GM12873 (cell line): ENCODE data around the gene ANKRD55.

Experiments used
- TF ChIP-seq, protein P1 (sequence below): IDR thresholded peaks from 2 replicates; pipeline ENCODE4 v1.5.1; 2012; ENCODE audit warnings: low read depth, mild to moderate bottlenecking, moderate library complexity, low read length, control low read depth; ENCODE audit not compliant: insufficient read depth; ENCODE audit errors: missing control alignments

Gene ANKRD55

DNA sequence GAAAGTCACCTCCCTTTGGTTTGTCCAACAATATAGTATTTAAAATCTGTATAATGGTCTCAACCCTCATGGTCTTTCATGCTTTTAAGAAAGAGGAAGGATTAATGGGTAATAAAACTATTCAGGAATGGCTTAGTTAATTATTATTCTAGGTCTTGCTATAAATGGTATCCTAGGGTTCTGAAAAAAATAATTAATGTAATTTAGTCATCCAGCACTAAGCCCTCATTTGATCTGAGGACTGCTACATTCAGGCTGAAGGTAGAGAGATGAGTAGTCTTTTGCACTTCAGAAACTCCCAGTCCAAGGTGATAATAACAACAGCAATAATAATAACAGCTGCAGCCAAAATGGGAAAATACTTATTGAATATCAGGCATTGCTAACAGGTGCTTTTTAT, 2.6 kb downstream of the ANKRD55 start:
- TF ChIP-seq, protein P1, sequence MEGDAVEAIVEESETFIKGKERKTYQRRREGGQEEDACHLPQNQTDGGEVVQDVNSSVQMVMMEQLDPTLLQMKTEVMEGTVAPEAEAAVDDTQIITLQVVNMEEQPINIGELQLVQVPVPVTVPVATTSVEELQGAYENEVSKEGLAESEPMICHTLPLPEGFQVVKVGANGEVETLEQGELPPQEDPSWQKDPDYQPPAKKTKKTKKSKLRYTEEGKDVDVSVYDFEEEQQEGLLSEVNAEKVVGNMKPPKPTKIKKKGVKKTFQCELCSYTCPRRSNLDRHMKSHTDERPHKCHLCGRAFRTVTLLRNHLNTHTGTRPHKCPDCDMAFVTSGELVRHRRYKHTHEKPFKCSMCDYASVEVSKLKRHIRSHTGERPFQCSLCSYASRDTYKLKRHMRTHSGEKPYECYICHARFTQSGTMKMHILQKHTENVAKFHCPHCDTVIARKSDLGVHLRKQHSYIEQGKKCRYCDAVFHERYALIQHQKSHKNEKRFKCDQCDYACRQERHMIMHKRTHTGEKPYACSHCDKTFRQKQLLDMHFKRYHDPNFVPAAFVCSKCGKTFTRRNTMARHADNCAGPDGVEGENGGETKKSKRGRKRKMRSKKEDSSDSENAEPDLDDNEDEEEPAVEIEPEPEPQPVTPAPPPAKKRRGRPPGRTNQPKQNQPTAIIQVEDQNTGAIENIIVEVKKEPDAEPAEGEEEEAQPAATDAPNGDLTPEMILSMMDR: no peak

DNA sequence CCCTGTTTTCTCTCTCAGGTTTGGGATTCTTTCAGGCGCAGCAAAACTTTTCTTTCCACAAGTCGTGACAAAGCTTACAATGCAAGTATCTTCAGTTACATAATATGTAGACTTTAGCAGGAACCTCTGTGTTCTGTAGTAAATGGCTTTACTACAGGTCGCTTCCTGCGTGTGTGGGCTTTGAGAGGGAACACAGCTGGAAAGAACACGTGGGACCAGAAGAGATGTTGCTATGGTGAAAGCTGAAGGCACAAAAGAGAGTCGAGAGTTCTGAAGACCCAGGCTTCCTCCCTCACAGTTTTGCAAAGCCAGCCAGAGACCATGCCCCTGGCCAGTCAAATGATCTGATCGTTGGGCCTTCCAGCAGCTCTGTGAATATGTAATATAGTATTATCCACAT, 4.0 kb downstream of the ANKRD55 start:
- TF ChIP-seq, protein P1: no peak

DNA sequence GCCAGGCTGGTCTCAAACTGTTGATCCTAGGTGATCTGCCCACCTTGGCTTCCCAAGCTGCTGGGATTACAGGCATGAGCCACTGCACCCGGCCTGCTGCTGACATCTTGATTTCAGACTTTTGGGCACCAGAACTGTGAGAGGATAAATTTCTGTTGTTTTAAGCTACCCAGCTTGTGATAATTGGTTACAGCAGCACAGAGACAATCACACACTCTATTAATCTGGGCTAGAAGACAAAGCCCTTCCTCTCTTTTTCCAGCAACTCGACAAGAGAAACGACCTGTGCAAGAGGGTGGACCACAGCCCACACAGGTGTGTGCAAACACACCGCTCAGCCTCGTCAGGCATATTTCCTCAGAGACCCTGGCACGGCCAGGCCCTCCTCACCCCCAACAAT, 4.5 kb downstream of the ANKRD55 start:
- TF ChIP-seq, protein P1: no peak

DNA sequence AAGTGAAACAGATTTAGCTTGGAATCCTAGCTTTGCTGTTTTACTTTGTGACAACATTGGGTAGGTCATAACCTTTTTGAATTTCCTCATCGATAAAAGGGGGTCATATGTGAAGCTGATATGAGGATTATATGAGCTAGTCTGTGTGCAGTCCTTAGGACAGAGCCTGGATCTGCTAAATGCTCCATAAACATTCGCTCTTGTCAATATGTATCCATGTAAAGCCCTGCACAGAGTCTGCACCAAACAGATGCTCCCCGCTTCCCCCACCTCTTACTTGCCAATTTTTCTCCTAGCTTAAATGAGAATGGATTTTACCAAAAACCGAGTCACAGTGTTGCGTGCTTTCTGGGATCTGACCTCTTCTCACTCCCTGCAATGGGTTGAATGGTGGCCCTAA, 5.4 kb downstream of the ANKRD55 start:
- TF ChIP-seq, protein P1: no peak

DNA sequence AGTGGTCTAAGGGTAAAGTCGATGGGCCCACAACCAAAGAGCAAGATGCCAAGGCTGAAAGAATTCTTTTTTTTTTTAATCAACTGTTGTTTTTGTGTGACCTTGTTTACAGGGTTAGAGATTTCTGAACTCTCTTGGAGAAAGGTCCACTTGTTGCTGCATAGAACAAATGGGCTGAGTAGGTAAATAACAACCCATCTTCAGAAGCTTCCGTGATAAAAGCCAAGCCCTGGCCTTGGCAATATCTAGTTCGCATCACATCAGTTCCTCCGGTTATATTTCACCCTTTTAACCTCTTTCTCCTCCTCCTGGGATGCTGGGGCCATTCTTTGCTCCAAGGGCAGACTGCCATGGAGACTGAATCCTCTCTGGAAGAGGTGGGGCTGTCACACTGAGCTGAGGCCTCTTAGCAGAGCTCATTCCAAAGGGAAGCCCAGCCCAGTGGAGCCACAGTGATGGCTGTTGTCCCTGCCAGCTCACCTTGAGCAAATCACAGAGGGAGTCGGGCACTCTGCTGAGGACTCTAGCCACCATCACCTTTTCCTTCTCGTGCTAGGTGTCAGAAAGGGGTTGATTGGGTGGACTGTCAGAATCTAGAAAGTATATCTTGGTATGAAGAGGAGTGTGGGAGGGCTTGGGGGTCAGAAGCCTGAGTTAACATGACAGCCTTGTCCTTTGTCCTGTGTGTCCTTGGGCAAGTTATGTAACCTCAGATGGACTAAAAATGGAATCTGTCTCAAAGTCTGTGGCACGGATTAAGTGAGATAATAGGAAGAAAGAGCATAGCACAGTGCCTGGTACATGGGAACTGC, 17.9 kb downstream of the ANKRD55 start:
- TF ChIP-seq, protein P1: no peak

DNA sequence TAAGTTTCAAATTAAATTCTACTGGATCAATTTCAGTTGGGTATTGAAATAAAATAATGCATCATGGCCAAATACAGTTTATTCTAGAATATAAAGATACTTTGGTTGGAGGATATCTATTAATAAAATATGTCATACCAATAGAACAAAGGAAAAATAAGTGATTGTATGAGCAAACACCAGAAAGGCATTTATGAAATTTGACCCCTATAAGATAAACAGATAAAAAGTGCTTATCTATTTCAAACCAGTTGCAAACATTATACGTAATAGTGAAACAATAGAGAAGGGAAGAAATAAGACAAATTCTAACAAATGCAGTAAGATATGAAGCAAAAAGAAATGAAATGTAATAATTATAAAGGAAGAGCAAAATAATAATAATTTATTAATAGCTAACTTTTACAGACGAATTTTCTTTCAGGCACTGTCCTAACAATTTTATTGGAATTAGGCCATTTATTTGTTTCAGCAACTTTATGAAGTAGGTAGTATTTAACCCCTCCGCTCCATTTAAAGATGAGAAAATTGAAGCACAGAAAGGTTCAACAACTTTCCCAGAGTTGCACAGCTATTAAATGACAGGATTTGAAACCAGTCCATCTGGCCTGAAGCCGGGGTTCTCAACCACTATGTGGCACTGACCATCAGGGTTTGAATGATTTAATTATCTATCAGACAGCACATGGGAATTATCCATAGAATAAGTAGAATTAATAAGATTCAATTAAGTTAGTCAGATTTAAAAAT, 20.8 kb downstream of the ANKRD55 start:
- TF ChIP-seq, protein P1: no peak

DNA sequence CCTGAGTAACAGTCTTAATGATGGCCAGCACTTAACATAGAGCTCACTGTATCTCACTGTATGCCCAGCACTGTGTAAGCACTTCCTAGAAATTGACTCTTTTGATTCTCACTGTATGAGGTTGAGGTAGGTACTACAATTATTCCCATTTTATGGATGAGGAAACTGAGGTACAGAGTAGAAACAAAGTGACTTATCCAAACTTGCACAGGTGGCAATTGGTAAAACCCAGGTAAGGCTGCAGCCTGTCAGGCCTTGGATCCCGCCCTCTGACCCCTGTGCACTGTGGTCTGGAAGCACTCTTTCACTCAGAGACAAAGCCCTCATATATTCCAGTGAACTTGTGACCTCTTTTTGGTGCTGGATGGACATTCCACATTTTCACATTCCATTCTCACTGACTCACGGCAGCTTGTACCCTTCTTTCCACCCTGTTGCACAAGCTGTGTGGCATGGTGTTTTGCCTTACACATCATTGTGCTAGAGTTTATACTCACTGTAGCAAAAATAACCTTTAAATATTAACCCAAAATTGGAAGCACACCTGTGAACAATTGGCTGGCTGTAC, 21.7 kb downstream of the ANKRD55 start:
- TF ChIP-seq, protein P1: no peak
